ENCODE results near the gene GPR173.

GPR173 gene

GRCh38 chrX:53128097-53128749 lies 79.6 kb downstream of the GPR173 start:
- H3K9me3 Mint-ChIP-seq: peaks cover 51% of the 10 kb centered on the region
- TF ChIP-seq, protein P1, sequence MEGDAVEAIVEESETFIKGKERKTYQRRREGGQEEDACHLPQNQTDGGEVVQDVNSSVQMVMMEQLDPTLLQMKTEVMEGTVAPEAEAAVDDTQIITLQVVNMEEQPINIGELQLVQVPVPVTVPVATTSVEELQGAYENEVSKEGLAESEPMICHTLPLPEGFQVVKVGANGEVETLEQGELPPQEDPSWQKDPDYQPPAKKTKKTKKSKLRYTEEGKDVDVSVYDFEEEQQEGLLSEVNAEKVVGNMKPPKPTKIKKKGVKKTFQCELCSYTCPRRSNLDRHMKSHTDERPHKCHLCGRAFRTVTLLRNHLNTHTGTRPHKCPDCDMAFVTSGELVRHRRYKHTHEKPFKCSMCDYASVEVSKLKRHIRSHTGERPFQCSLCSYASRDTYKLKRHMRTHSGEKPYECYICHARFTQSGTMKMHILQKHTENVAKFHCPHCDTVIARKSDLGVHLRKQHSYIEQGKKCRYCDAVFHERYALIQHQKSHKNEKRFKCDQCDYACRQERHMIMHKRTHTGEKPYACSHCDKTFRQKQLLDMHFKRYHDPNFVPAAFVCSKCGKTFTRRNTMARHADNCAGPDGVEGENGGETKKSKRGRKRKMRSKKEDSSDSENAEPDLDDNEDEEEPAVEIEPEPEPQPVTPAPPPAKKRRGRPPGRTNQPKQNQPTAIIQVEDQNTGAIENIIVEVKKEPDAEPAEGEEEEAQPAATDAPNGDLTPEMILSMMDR (IDR thresholded peaks at IDR 0.05): no peak
- H3K27me3 Mint-ChIP-seq (ENCODE audit: low read depth, poor library complexity): no peaks in the 10 kb centered on the region
- DNase-seq: no peak
- no peaks in the 10 kb centered on the region for H3K4me1 Mint-ChIP-seq
- H3K27ac Mint-ChIP-seq: no peak overlapping the region
- H3K36me3 Mint-ChIP-seq (ENCODE audit: low read depth): peaks cover 43% of the 10 kb centered on the region
- H3K4me3 Mint-ChIP-seq: no peak overlapping the region
